AG09319 (cell line): Measurements from ENCODE around the gene PITPNC1.

Source experiments
- DNase-seq: peaks from one replicate; pipeline ENCODE4 v3.0.0-alpha.2; 2010; ENCODE audit warnings: low read depth; ENCODE audit errors: extremely low read depth
- CTCF ChIP-seq: IDR thresholded peaks from 2 replicates; pipeline ENCODE4 v1.5.1; 2011; ENCODE audit warnings: low read depth, mild to moderate bottlenecking, inconsistent platforms, low read length, moderate library complexity

The PITPNC1 gene

GRCh38 chr17:67459985-67460384 lies 82.9 kb downstream of the PITPNC1 start:
- no peak for TF ChIP-seq CTCF
- no peak for DNase-seq

- DNase-seq, result no peak
These were observed 84.2 kb downstream of the PITPNC1 start for GRCh38 chr17:67461228-67461780.

GRCh38 chr17:67461876-67462275 lies 84.8 kb downstream of the PITPNC1 start:
- no peak for TF ChIP-seq CTCF
- DNase-seq, result no peak

More at GRCh38 chr17:67461228-67461780, 84.2 kb downstream of the PITPNC1 start:
- no peak for TF ChIP-seq CTCF

- TF ChIP-seq CTCF, result no peak
- DNase-seq, result no peak
These were observed 89.2 kb downstream of the PITPNC1 start for GRCh38 chr17:67466251-67466796.

- no peak for TF ChIP-seq CTCF
- DNase-seq, result no peak
These were observed 90.7 kb downstream of the PITPNC1 start for GRCh38 chr17:67467500-67468455.

GRCh38 chr17:67469208-67469980 lies 92.3 kb downstream of the PITPNC1 start:
- no peak for DNase-seq
- TF ChIP-seq CTCF, result no peak

GRCh38 chr17:67470163-67470562 lies 93.1 kb downstream of the PITPNC1 start:
- no peak for TF ChIP-seq CTCF
- no peak for DNase-seq
